GM23338 (cell line): ENCODE measurements around the gene SMOC2.

Source experiments
- CREB1 ChIP-seq: fragments of 250-450 bp; sonication (Bioruptor Pico); IDR thresholded peaks from 2 replicates; pipeline ENCODE4 v1.5.0; 2020; ENCODE audit warnings: low read depth, mild to moderate bottlenecking, moderate library complexity
- EZH2 ChIP-seq: fragments of 200-600 bp; sonication (generic); IDR thresholded peaks from one replicate; pipeline ENCODE4 v1.8.0; 2017; ENCODE audit warnings: antibody characterized with exemption, mild to moderate bottlenecking, low read depth; ENCODE audit not compliant: unreplicated experiment
- EZH2phosphoT487 ChIP-seq: fragments of 200-600 bp; sonication (generic); IDR thresholded peaks from one replicate; pipeline ENCODE4 v1.8.1; 2018; ENCODE audit warnings: antibody characterized with exemption; ENCODE audit not compliant: unreplicated experiment
- JUNB ChIP-seq: IDR thresholded peaks from one replicate; pipeline ENCODE4 v1.6.1; 2016; ENCODE audit warnings: antibody characterized with exemption; ENCODE audit not compliant: unreplicated experiment
- POLR2AphosphoS5 ChIP-seq: IDR thresholded peaks from 2 replicates; pipeline ENCODE4 v1.6.1; 2016; ENCODE audit warnings: antibody characterized with exemption, low read depth
- STAT1 ChIP-seq: IDR thresholded peaks from one replicate; pipeline ENCODE4 v1.6.1; 2016; ENCODE audit warnings: antibody characterized with exemption; ENCODE audit not compliant: unreplicated experiment
- ZNF114 ChIP-seq: fragments of 250-450 bp; sonication (Bioruptor Pico); IDR thresholded peaks from 2 replicates; pipeline ENCODE4 v1.5.0; 2020; ENCODE audit warnings: mild to moderate bottlenecking, moderate library complexity
- ZNF331 ChIP-seq: fragments of 250-450 bp; sonication (Bioruptor Pico); IDR thresholded peaks from 2 replicates; pipeline ENCODE4 v1.5.0; 2020; ENCODE audit warnings: low read depth, mild to moderate bottlenecking, moderate library complexity
- TF ChIP-seq, protein P1 (sequence below), 2 experiments: fragments of 200-600 bp in 1 of 2; sonication (generic) in 1 of 2; conservative IDR thresholded peaks; 2 replicates each; pipeline versions ENCODE4 v1.5.1 to v1.6.1; 2016 to 2017; ENCODE audit warnings: antibody characterized with exemption in 2 of 2, low read depth in 2 of 2, mild to moderate bottlenecking in 2 of 2, moderate library complexity in 1 of 2
- TF ChIP-seq, protein P2 (sequence below): IDR thresholded peaks from one replicate; pipeline ENCODE4 v1.6.1; 2018; ENCODE audit warnings: antibody characterized with exemption; ENCODE audit not compliant: unreplicated experiment
- TF ChIP-seq, protein P3 (sequence below): IDR thresholded peaks from 2 replicates; pipeline ENCODE4 v1.6.1; 2016; ENCODE audit warnings: antibody characterized with exemption

DNA sequence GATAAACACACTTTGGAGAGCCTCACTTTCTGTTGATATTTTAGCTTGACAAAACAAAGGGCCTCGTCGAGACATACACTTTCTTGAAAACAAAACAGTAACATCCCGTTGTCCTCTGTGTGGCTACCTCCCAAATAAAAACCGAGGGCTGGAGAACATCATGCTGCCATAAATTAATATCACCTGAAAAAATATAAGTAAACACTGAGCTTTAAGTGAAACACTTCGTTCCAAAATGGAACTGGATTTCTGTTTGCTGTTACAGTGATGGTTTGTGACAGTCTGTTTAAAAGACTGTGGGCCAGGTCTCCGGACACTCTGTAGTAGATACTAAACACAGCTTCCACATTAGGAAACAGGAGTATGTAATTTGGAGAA, 187.2 kb downstream of the SMOC2 start:
- TF ChIP-seq EZH2phosphoT487 (no peak), ZNF114 (CRISPR knock-in tag) (no peak), CREB1 (CRISPR knock-in tag) (no peak), POLR2AphosphoS5 (no peak), EZH2 (no peak), STAT1 (no peak), JUNB (no peak), ZNF331 (no peak)
- TF ChIP-seq, protein P1, sequence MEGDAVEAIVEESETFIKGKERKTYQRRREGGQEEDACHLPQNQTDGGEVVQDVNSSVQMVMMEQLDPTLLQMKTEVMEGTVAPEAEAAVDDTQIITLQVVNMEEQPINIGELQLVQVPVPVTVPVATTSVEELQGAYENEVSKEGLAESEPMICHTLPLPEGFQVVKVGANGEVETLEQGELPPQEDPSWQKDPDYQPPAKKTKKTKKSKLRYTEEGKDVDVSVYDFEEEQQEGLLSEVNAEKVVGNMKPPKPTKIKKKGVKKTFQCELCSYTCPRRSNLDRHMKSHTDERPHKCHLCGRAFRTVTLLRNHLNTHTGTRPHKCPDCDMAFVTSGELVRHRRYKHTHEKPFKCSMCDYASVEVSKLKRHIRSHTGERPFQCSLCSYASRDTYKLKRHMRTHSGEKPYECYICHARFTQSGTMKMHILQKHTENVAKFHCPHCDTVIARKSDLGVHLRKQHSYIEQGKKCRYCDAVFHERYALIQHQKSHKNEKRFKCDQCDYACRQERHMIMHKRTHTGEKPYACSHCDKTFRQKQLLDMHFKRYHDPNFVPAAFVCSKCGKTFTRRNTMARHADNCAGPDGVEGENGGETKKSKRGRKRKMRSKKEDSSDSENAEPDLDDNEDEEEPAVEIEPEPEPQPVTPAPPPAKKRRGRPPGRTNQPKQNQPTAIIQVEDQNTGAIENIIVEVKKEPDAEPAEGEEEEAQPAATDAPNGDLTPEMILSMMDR (conservative IDR thresholded peaks at IDR 0.05; ENCODE audit: low read depth in 2 of 2), result no peak
- TF ChIP-seq, protein P2, sequence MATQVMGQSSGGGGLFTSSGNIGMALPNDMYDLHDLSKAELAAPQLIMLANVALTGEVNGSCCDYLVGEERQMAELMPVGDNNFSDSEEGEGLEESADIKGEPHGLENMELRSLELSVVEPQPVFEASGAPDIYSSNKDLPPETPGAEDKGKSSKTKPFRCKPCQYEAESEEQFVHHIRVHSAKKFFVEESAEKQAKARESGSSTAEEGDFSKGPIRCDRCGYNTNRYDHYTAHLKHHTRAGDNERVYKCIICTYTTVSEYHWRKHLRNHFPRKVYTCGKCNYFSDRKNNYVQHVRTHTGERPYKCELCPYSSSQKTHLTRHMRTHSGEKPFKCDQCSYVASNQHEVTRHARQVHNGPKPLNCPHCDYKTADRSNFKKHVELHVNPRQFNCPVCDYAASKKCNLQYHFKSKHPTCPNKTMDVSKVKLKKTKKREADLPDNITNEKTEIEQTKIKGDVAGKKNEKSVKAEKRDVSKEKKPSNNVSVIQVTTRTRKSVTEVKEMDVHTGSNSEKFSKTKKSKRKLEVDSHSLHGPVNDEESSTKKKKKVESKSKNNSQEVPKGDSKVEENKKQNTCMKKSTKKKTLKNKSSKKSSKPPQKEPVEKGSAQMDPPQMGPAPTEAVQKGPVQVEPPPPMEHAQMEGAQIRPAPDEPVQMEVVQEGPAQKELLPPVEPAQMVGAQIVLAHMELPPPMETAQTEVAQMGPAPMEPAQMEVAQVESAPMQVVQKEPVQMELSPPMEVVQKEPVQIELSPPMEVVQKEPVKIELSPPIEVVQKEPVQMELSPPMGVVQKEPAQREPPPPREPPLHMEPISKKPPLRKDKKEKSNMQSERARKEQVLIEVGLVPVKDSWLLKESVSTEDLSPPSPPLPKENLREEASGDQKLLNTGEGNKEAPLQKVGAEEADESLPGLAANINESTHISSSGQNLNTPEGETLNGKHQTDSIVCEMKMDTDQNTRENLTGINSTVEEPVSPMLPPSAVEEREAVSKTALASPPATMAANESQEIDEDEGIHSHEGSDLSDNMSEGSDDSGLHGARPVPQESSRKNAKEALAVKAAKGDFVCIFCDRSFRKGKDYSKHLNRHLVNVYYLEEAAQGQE, result no peak
- TF ChIP-seq, protein P3, sequence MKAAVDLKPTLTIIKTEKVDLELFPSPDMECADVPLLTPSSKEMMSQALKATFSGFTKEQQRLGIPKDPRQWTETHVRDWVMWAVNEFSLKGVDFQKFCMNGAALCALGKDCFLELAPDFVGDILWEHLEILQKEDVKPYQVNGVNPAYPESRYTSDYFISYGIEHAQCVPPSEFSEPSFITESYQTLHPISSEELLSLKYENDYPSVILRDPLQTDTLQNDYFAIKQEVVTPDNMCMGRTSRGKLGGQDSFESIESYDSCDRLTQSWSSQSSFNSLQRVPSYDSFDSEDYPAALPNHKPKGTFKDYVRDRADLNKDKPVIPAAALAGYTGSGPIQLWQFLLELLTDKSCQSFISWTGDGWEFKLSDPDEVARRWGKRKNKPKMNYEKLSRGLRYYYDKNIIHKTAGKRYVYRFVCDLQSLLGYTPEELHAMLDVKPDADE, result no peak
